Bronchial epithelial cell (primary cell): Measurements from ENCODE around the gene BLACAT1. TPM values are rescaled to one million over a fixed set of nuclear protein-coding genes. Genes with fewer than 3 reads are reported as not detected.

Experiments
- DNase-seq: peaks from one replicate; pipeline ENCODE4 v3.0.0-alpha.2; 2010; ENCODE audit warnings: low read depth
- FAIRE-seq: peaks from 2 replicates; lab custom pipeline; 2011; peaks lifted over from hg19 to GRCh38; lab: Jason Lieb, UNC
- H3K27me3 ChIP-seq: 2 replicates; pipeline ENCODE4 v1.5.1; 2011; ENCODE audit warnings: low read length; ENCODE audit not compliant: control insufficient read depth, insufficient read depth
- H3K36me3 ChIP-seq: 2 replicates; pipeline ENCODE4 v1.5.1; 2011; ENCODE audit warnings: low read length; ENCODE audit not compliant: control insufficient read depth, insufficient read depth
- H3K4me3 ChIP-seq: 2 replicates; pipeline ENCODE4 v1.5.1; 2011; ENCODE audit warnings: mild to moderate bottlenecking, low read depth, low read length, control low read depth
- total RNA-seq: library from RNA; depleted of rRNA; stranded (reverse); fragments of >200 nt; gene quantifications from 2 replicates; pipeline ENCODE4 v1.2.1, GENCODE V29; 2014
- TF ChIP-seq, protein P1 (sequence below): IDR thresholded peaks from 2 replicates; pipeline ENCODE4 v1.5.1; 2011; ENCODE audit warnings: mild to moderate bottlenecking, moderate library complexity, low read length, control low read depth, inconsistent platforms; ENCODE audit not compliant: insufficient read depth, severe bottlenecking

Gene BLACAT1
- total RNA-seq, 1 donor from 2014 or later: 0.79 TPM

DNA sequence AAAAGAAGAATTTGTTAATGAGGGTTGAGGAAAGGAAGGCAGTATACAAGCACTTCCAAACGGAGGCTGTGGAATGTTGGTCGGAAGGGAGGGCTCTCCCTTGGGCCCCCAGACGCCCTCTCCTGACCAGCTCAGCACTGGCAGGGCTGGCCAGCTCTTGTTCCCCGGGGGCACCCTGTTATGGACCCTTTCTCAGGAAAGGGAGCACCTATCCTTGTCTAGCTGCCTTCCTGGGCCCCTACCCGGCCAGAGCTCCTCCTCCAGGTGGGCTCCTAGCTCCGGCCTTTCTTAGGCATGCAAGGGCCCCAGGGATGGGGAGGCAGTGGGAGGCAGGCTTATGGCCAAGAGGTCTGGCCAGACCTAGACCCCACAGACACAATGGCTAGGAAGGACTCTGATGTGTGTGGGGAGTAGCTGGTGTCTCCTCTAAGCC, 926 bp downstream of the BLACAT1 start:
- peaks cover 41% of the 10 kb centered on the region for H3K27me3 ChIP-seq
- FAIRE-seq (no peak), DNase-seq (no peak)
- TF ChIP-seq, protein P1, sequence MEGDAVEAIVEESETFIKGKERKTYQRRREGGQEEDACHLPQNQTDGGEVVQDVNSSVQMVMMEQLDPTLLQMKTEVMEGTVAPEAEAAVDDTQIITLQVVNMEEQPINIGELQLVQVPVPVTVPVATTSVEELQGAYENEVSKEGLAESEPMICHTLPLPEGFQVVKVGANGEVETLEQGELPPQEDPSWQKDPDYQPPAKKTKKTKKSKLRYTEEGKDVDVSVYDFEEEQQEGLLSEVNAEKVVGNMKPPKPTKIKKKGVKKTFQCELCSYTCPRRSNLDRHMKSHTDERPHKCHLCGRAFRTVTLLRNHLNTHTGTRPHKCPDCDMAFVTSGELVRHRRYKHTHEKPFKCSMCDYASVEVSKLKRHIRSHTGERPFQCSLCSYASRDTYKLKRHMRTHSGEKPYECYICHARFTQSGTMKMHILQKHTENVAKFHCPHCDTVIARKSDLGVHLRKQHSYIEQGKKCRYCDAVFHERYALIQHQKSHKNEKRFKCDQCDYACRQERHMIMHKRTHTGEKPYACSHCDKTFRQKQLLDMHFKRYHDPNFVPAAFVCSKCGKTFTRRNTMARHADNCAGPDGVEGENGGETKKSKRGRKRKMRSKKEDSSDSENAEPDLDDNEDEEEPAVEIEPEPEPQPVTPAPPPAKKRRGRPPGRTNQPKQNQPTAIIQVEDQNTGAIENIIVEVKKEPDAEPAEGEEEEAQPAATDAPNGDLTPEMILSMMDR: no peak
- no peak overlapping the region for H3K4me3 ChIP-seq
- H3K36me3 ChIP-seq: no peaks in the 10 kb centered on the region

DNA sequence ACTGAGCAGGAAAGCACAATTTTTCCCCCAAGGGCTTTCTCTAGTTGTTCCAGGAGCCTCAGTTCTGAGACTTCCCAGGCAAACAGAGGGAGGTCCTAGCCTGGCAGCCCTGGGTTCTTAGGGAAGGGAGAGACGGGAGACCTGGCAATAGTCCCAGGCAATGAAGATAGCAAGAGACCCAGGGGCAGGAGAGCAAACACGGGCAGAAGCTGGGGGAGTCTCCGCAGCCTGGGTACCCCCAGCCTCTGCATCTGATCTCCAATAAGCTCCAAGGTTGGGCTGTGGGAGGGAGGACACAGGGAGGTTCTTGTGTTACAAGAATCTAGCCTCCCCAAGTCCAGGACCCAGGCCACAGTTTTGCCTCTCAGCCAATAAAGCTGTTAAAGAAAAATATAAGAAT, 2.4 kb downstream of the BLACAT1 start:
- H3K27me3 ChIP-seq: peaks cover 41% of the 10 kb centered on the region

DNA sequence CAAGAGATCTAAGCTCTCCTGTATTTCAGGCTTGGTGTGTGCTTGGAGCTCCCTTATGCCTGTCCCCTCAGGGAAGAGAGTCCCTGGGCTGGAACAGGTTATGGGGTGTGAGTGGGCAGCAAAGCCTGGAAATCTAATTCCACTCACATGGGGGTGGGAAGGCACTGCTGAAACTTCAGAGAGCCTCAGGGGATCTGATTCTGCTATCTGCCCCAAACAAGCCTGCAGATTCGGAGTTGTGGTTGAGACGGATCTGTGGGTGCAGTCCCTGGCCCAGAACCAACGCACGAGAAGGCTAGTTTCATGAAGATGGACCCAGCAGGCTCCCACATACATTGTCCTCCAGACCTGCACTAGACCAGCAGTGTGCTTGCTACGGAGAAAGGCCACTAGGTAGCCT, 2.9 kb downstream of the BLACAT1 start:
- H3K36me3 ChIP-seq: no peaks in the 10 kb centered on the region
- H3K4me3 ChIP-seq: no peak overlapping the region
- FAIRE-seq (no peak), DNase-seq (no peak)
- TF ChIP-seq, protein P1: no peak
- peaks cover 38% of the 10 kb centered on the region for H3K27me3 ChIP-seq

More for the DNA sequence above, 2.4 kb downstream of the BLACAT1 start:
- TF ChIP-seq, protein P1: no peak
- Histone ChIP-seq H3K36me3 (no peaks in the 10 kb centered on the region), H3K4me3 (no peak overlapping the region)
- DNase-seq (no peak), FAIRE-seq (no peak)

DNA sequence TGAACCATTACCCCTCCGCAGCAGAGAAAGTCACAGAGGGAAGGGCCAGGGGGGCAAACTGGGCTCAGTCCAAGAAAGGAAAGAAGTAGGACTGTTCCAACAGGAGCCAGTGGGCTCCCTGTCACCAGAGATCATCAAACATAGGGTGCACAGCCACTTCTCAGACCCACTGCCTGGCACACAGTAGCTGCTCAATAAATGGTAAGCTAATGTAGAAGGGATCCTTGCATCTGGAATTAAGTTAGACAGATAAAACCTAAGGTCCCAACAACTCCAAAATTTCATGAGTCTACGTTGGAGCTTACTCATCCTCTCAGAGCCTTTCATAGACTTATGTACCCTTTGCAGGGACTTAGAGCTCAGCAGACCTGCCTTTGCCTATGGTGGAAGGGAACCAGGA, 3.5 kb downstream of the BLACAT1 start:
- TF ChIP-seq, protein P1: no peak
- peaks cover 36% of the 10 kb centered on the region for H3K27me3 ChIP-seq
- FAIRE-seq: no peak

DNA sequence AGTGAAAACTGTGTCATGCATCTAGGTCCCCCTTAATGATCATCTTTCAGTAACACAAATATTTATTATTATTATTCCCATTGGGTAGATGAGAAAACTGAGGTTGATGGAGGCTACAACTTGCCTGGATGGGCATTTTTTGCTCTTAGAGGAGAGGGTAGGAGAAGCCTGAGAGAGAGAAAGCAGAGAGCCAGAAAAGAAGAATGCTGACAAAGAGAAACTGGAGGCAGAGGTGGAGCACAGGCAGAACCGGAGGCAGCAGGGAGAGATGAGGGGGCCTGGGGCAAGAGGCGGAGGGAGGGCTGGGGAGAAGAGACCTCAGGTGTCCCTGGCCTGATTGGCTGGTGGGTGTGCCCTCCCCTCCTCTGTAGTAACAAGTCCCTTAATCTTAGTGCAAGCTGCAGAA, 4.1 kb downstream of the BLACAT1 start:
- Histone ChIP-seq H3K36me3 (no peaks in the 10 kb centered on the region), H3K27me3 (peaks cover 34% of the 10 kb centered on the region), H3K4me3 (no peak overlapping the region)
- DNase-seq (no peak), FAIRE-seq (no peak)
- TF ChIP-seq, protein P1: no peak

More for the DNA sequence above, 3.5 kb downstream of the BLACAT1 start:
- no peaks in the 10 kb centered on the region for H3K36me3 ChIP-seq
- DNase-seq: no peak
- H3K4me3 ChIP-seq: no peak overlapping the region

DNA sequence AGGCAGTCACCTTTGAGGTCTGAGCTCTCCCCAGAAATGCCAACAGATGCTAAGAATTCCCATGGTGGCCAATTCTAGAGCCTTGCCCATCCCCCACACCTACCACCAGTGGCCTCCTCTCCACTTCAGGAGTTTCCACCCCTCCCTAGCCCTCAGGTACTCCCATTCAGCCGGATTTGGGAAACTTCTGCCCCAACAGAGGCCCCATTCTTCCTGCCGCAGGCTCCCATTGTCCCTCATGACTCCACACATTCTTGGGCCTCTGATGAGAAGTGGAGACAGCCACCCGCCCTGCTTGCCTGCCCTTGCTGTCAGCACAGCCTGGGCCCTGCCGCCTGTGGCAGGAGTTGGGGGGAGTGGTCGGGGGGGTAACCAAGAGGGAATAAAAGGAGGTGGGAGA, 4.6 kb downstream of the BLACAT1 start:
- TF ChIP-seq, protein P1: no peak
- Histone ChIP-seq H3K4me3 (no peak overlapping the region), H3K27me3 (peaks cover 30% of the 10 kb centered on the region), H3K36me3 (no peaks in the 10 kb centered on the region)
- DNase-seq: no peak
- FAIRE-seq: no peak
